Measurements from ENCODE around the gene HAPLN3.

Gene HAPLN3

GRCh38 chr15:88902221-88902835 lies 7.0 kb upstream of the HAPLN3 start:
- Mint-ChIP-seq H3K4me3 (no peak overlapping the region), H3K27ac (peak overlapping the region; percentile 81), H3K4me1 (peaks cover 65% of the 10 kb centered on the region), H3K36me3 (ENCODE audit: low read depth) (peaks cover 56% of the 10 kb centered on the region), H3K27me3 (ENCODE audit: low read depth, poor library complexity) (no peaks in the 10 kb centered on the region), H3K9me3 (no peaks in the 10 kb centered on the region)
- no peak for TF ChIP-seq CTCF (IDR thresholded peaks at IDR 0.05)
- no peak for DNase-seq

- H3K36me3 Mint-ChIP-seq (ENCODE audit: low read depth), result peaks cover 50% of the 10 kb centered on the region
- H3K4me3 Mint-ChIP-seq, result no peak overlapping the region
- peak overlapping the region; percentile 81 for H3K27ac Mint-ChIP-seq
- H3K27me3 Mint-ChIP-seq (ENCODE audit: low read depth, poor library complexity), result peaks cover under 1% of the 10 kb centered on the region
- no peak for TF ChIP-seq CTCF (IDR thresholded peaks at IDR 0.05)
- no peaks in the 10 kb centered on the region for H3K9me3 Mint-ChIP-seq
- DNase-seq, result no peak
- peaks cover 65% of the 10 kb centered on the region for H3K4me1 Mint-ChIP-seq
Measured at GRCh38 chr15:88901508-88902220, 6.3 kb upstream of the HAPLN3 start.

GRCh38 chr15:88900982-88901418 lies 5.7 kb upstream of the HAPLN3 start:
- H3K27me3 Mint-ChIP-seq (ENCODE audit: low read depth, poor library complexity), result peaks cover 4% of the 10 kb centered on the region
- DNase-seq, result no peak
- no peak for TF ChIP-seq CTCF (IDR thresholded peaks at IDR 0.05)
- H3K36me3 Mint-ChIP-seq (ENCODE audit: low read depth), result peaks cover 43% of the 10 kb centered on the region
- H3K9me3 Mint-ChIP-seq, result no peaks in the 10 kb centered on the region
- H3K4me3 Mint-ChIP-seq, result no peak overlapping the region
- peaks cover 67% of the 10 kb centered on the region for H3K4me1 Mint-ChIP-seq
- H3K27ac Mint-ChIP-seq, result peak overlapping the region; percentile 8

- Mint-ChIP-seq H3K27me3 (ENCODE audit: low read depth, poor library complexity) (peaks cover 4% of the 10 kb centered on the region), H3K4me3 (no peak overlapping the region), H3K9me3 (no peaks in the 10 kb centered on the region), H3K27ac (peak overlapping the region; percentile 52), H3K36me3 (ENCODE audit: low read depth) (peaks cover 40% of the 10 kb centered on the region), H3K4me1 (peaks cover 66% of the 10 kb centered on the region)
- DNase-seq, result no peak
- no peak for TF ChIP-seq CTCF (IDR thresholded peaks at IDR 0.05)
Measured at GRCh38 chr15:88900309-88900981, 5.1 kb upstream of the HAPLN3 start.

- no peak overlapping the region for H3K4me3 Mint-ChIP-seq
- no peak for DNase-seq
- peaks cover 37% of the 10 kb centered on the region for H3K36me3 Mint-ChIP-seq (ENCODE audit: low read depth)
- TF ChIP-seq CTCF (IDR thresholded peaks at IDR 0.05), result no peak
- H3K4me1 Mint-ChIP-seq, result peaks cover 56% of the 10 kb centered on the region
- peak overlapping the region; percentile 83 for H3K27ac Mint-ChIP-seq
- H3K27me3 Mint-ChIP-seq (ENCODE audit: low read depth, poor library complexity), result peaks cover 4% of the 10 kb centered on the region
- no peaks in the 10 kb centered on the region for H3K9me3 Mint-ChIP-seq
Measured at GRCh38 chr15:88899251-88899650, 3.9 kb upstream of the HAPLN3 start.
